ENCODE measurements around the gene CHSY1. TPM values are rescaled to one million over a fixed set of nuclear protein-coding genes. Genes with fewer than 3 reads are reported as not detected.

The CHSY1 gene
- total RNA-seq, 1 experiment from 2014 or later = 59.1 TPM

DNA sequence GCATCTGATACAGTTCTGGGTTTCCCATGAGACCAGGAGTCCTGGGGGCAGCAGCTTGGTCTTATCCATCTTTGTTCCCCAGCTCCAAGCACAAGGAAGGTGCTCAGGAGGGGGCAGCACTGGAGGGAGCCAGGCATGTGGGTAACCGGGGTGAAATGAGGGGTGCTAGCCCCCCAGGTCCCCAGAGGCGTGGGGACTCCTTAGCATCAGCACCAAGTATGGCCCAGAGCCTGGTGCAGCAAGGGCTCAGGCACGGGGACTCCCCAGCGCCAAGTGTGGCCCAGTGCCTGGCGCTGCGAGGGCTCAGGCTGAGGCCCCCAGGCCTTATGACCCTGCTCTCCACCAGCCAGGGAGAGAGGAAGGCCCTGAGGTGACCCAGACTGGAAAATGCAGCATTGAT, 94.1 kb downstream of the CHSY1 start (continued):
- TF ChIP-seq, protein P1, sequence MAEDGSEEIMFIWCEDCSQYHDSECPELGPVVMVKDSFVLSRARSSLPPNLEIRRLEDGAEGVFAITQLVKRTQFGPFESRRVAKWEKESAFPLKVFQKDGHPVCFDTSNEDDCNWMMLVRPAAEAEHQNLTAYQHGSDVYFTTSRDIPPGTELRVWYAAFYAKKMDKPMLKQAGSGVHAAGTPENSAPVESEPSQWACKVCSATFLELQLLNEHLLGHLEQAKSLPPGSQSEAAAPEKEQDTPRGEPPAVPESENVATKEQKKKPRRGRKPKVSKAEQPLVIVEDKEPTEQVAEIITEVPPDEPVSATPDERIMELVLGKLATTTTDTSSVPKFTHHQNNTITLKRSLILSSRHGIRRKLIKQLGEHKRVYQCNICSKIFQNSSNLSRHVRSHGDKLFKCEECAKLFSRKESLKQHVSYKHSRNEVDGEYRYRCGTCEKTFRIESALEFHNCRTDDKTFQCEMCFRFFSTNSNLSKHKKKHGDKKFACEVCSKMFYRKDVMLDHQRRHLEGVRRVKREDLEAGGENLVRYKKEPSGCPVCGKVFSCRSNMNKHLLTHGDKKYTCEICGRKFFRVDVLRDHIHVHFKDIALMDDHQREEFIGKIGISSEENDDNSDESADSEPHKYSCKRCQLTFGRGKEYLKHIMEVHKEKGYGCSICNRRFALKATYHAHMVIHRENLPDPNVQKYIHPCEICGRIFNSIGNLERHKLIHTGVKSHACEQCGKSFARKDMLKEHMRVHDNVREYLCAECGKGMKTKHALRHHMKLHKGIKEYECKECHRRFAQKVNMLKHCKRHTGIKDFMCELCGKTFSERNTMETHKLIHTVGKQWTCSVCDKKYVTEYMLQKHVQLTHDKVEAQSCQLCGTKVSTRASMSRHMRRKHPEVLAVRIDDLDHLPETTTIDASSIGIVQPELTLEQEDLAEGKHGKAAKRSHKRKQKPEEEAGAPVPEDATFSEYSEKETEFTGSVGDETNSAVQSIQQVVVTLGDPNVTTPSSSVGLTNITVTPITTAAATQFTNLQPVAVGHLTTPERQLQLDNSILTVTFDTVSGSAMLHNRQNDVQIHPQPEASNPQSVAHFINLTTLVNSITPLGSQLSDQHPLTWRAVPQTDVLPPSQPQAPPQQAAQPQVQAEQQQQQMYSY (CRISPR knock-in tag; IDR thresholded peaks at IDR 0.05) = no peak
- no peak for TF ChIP-seq NR1H2 (CRISPR knock-in tag; IDR thresholded peaks at IDR 0.05)
- no peak for TF ChIP-seq FOXJ3 (CRISPR knock-in tag; IDR thresholded peaks at IDR 0.05; ENCODE audit: borderline replicate concordance)

DNA sequence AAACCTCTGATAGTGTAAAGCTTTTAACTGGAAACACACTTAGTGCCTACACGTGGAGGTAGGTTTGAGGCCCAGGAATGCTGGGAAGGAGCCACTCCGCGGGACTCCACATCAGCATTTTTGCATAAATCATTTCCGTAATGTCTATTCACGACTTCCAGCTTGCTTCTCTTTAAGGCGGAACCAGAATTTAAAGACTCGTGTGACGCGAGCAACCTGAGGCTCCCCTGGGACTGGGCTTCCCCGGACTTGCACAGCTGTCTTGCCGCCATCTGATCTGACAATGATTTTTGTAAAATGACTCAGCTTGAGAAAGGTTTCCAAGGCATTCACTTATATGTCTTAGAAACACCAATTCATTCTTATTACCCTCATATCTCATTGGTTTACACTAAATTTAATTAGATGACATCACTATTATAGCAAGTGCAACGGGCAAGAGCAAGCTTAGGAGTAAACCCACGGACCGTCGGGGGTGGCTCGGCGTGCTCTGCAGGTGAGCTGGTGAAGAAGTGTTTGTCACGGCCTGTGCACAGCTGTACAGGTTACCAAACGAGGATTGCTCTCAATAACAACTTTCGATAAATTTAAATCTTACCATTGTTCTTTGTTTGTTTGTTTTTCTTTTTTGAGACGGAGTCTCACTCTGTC, 95.2 kb downstream of the CHSY1 start:
- H3K27ac Mint-ChIP-seq = no peak overlapping the region
- peaks cover 3% of the 10 kb centered on the region; the same call in 1 of the 2 replicates for H3K36me3 Mint-ChIP-seq
- CTCF ChIA-PET = no interaction called here
- H3K9me3 Mint-ChIP-seq = peaks cover 8% of the 10 kb centered on the region
- DNase-seq (ENCODE audit: low spot score) (no peak), ATAC-seq (no peak)
- H3K4me1 Mint-ChIP-seq = peaks cover 51% of the 10 kb centered on the region
- TF ChIP-seq PRRX2 (CRISPR knock-in tag; IDR thresholded peaks at IDR 0.05) (no peak), ESRRA (CRISPR knock-in tag; IDR thresholded peaks at IDR 0.05; ENCODE audit: borderline replicate concordance) (no peak), RELA (CRISPR knock-in tag; IDR thresholded peaks at IDR 0.05; ENCODE audit: borderline replicate concordance) (no peak), SOX15 (CRISPR knock-in tag; IDR thresholded peaks at IDR 0.05) (no peak), IRF2 (CRISPR knock-in tag; IDR thresholded peaks at IDR 0.05; ENCODE audit: borderline replicate concordance, low read depth) (no peak), ZNF671 (CRISPR knock-in tag; IDR thresholded peaks at IDR 0.05) (no peak), NFYB (CRISPR knock-in tag; conservative IDR thresholded peaks at IDR 0.05; ENCODE audit: low read depth) (no peak), JAZF1 (CRISPR knock-in tag; IDR thresholded peaks at IDR 0.05) (no peak), MYBL2 (CRISPR knock-in tag; IDR thresholded peaks at IDR 0.05) (no peak), NR2C2 (CRISPR knock-in tag; IDR thresholded peaks at IDR 0.05) (no peak), TEAD4 (CRISPR knock-in tag; IDR thresholded peaks at IDR 0.05) (no peak), TCF7 (CRISPR knock-in tag; IDR thresholded peaks at IDR 0.05; ENCODE audit: low read depth) (no peak)
- TF ChIP-seq, protein P2, sequence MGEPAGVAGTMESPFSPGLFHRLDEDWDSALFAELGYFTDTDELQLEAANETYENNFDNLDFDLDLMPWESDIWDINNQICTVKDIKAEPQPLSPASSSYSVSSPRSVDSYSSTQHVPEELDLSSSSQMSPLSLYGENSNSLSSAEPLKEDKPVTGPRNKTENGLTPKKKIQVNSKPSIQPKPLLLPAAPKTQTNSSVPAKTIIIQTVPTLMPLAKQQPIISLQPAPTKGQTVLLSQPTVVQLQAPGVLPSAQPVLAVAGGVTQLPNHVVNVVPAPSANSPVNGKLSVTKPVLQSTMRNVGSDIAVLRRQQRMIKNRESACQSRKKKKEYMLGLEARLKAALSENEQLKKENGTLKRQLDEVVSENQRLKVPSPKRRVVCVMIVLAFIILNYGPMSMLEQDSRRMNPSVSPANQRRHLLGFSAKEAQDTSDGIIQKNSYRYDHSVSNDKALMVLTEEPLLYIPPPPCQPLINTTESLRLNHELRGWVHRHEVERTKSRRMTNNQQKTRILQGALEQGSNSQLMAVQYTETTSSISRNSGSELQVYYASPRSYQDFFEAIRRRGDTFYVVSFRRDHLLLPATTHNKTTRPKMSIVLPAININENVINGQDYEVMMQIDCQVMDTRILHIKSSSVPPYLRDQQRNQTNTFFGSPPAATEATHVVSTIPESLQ (CRISPR knock-in tag; IDR thresholded peaks at IDR 0.05) = no peak
- TF ChIP-seq, protein P3, sequence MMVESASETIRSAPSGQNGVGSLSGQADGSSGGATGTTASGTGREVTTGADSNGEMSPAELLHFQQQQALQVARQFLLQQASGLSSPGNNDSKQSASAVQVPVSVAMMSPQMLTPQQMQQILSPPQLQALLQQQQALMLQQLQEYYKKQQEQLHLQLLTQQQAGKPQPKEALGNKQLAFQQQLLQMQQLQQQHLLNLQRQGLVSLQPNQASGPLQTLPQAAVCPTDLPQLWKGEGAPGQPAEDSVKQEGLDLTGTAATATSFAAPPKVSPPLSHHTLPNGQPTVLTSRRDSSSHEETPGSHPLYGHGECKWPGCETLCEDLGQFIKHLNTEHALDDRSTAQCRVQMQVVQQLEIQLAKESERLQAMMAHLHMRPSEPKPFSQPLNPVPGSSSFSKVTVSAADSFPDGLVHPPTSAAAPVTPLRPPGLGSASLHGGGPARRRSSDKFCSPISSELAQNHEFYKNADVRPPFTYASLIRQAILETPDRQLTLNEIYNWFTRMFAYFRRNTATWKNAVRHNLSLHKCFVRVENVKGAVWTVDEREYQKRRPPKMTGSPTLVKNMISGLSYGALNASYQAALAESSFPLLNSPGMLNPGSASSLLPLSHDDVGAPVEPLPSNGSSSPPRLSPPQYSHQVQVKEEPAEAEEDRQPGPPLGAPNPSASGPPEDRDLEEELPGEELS (CRISPR knock-in tag; IDR thresholded peaks at IDR 0.05) = no peak
- TF ChIP-seq, protein P4, sequence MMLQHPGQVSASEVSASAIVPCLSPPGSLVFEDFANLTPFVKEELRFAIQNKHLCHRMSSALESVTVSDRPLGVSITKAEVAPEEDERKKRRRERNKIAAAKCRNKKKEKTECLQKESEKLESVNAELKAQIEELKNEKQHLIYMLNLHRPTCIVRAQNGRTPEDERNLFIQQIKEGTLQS (CRISPR knock-in tag; conservative IDR thresholded peaks at IDR 0.05) = no peak
- TF ChIP-seq, protein P5, sequence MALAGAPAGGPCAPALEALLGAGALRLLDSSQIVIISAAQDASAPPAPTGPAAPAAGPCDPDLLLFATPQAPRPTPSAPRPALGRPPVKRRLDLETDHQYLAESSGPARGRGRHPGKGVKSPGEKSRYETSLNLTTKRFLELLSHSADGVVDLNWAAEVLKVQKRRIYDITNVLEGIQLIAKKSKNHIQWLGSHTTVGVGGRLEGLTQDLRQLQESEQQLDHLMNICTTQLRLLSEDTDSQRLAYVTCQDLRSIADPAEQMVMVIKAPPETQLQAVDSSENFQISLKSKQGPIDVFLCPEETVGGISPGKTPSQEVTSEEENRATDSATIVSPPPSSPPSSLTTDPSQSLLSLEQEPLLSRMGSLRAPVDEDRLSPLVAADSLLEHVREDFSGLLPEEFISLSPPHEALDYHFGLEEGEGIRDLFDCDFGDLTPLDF (CRISPR knock-in tag; IDR thresholded peaks at IDR 0.05) = no peak
- TF ChIP-seq, protein P6, sequence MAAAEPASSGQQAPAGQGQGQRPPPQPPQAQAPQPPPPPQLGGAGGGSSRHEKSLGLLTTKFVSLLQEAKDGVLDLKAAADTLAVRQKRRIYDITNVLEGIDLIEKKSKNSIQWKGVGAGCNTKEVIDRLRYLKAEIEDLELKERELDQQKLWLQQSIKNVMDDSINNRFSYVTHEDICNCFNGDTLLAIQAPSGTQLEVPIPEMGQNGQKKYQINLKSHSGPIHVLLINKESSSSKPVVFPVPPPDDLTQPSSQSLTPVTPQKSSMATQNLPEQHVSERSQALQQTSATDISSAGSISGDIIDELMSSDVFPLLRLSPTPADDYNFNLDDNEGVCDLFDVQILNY (CRISPR knock-in tag; IDR thresholded peaks at IDR 0.05) = no peak
- TF ChIP-seq, protein P7, sequence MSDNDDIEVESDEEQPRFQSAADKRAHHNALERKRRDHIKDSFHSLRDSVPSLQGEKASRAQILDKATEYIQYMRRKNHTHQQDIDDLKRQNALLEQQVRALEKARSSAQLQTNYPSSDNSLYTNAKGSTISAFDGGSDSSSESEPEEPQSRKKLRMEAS (CRISPR knock-in tag; IDR thresholded peaks at IDR 0.05) = no peak
- POLR2A ChIA-PET = no interaction called here
- no peaks in the 10 kb centered on the region for H3K27me3 Mint-ChIP-seq (ENCODE audit: low read depth)
- no peak overlapping the region for H3K4me3 Mint-ChIP-seq

Data from WTC11 (cell line).